Measurements from ENCODE around the gene TMEM200C. TPM values are rescaled to one million over a fixed set of nuclear protein-coding genes. Genes with fewer than 3 reads are reported as not detected.
A peak's percentile ranks its signal among the peaks of the same experiment; 100 is the strongest.

The TMEM200C gene
- total and polyA plus RNA-seq, 10 of the 15 experiments (the other 5 are each of a cell fraction or from before 2014, with no cell fraction given): not detected

DNA sequence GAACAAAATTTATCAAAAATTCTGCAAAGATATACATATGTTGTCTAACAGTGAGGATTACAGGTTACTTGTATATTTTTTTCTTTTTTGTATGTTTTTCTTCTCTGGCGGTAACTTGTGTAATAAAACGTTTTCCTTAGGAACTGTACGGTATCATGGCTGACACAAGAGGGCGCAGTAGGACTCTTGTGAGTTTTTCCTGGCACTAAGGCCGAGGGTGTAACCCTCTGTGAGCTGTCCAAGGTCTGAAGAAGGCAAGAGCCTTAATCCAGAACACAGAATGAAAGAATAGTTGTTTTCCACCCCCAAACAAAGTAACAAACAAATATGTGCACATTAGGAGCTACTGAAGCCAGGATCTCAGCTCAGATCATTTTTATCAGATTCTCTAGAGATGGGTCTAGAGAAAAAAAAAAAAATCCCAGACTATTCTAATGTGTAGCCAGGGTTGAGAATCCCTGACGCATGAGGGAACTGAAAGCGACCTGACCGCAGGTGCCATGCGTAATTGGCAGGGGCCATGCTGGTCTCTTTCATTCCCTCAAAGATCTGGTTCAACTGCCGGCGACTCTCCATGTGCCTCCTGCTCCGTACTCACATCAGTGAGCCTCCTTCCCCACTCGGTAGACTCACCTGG, 27.0 kb downstream of the TMEM200C start:
- Histone ChIP-seq H3K4me2 (ENCODE audit: control insufficient read depth, insufficient read depth) (no peak overlapping the region), H3K36me3 (ENCODE audit: control insufficient read depth in 2 of 2, insufficient read depth in 2 of 2, low read length in 1 of 2) (no peaks in the 10 kb centered on the region), H3K79me2 (ENCODE audit: control insufficient read depth, insufficient read depth, low read length) (no peaks in the 10 kb centered on the region), H3K4me3 (no peak overlapping the region), H3K4me1 (ENCODE audit: control insufficient read depth, insufficient read depth, low read length) (no peaks in the 10 kb centered on the region), H3K27me3 (replicated peaks in 1 of 2; ENCODE audit: control insufficient read depth in 2 of 2, insufficient read depth in 2 of 2, low read length in 1 of 2) (no peaks in the 10 kb centered on the region), H3K27ac (ENCODE audit: control insufficient read depth, insufficient read depth) (no peak overlapping the region), H3K9ac (ENCODE audit: control insufficient read depth, insufficient read depth, low read length) (no peak overlapping the region), H2AFZ (ENCODE audit: control insufficient read depth, low read depth, low read length) (no peak overlapping the region), H3K9me3 (replicated peaks; ENCODE audit: control insufficient read depth, insufficient read depth, low read length) (no peaks in the 10 kb centered on the region), H4K20me1 (ENCODE audit: control insufficient read depth, insufficient read depth) (no peaks in the 10 kb centered on the region)
- POLR2A ChIA-PET: no interaction called here
- CTCF ChIA-PET: interaction anchor here (0.6 to 5.6 kb wide), 7 partner anchors 10 to 1018 kb away, joined by 3 to 37 read pairs (median 4); no protein-coding TSS in a partner anchor
- RAD21 ChIA-PET (ENCODE audit: unreplicated experiment): interaction anchor here (0.6 to 1.6 kb wide), 4 partner anchors 350 to 1018 kb away, joined by 3 to 11 read pairs (median 4); no protein-coding TSS in a partner anchor
- SMC1A ChIA-PET (ENCODE audit: uncharacterized antibody, unreplicated experiment): interaction anchor here (0.5 to 3.6 kb wide), 4 partner anchors 11 to 654 kb away, joined by 3 to 18 read pairs (median 3); no protein-coding TSS in a partner anchor
- ATAC-seq (peak; percentile 93), FAIRE-seq (peak; percentile 35), DNase-seq (ENCODE audit: low read depth, low spot score) (peak; percentile 16)
- in situ Hi-C loops (cut with MboI) (loop anchor here (10.0 kb wide), 1 partner anchor 1016 kb away; no protein-coding TSS in a partner anchor), intact Hi-C loops (cut with micrococcal nuclease; ENCODE audit: unreplicated experiment) (loop anchor here (1.0 to 5.0 kb wide), 2 partner anchors 654 to 1019 kb away; no protein-coding TSS in a partner anchor)
- WGBS (ENCODE audit: insufficient coverage, insufficient replicate concordance, low lambda C conversion rate, missing lambda C conversion rate): 17% methylated on average over 13 of the region's 13 CpGs
- BruUV-seq (replicated peaks): no TSS peak
- TF ChIP-seq, protein P1, sequence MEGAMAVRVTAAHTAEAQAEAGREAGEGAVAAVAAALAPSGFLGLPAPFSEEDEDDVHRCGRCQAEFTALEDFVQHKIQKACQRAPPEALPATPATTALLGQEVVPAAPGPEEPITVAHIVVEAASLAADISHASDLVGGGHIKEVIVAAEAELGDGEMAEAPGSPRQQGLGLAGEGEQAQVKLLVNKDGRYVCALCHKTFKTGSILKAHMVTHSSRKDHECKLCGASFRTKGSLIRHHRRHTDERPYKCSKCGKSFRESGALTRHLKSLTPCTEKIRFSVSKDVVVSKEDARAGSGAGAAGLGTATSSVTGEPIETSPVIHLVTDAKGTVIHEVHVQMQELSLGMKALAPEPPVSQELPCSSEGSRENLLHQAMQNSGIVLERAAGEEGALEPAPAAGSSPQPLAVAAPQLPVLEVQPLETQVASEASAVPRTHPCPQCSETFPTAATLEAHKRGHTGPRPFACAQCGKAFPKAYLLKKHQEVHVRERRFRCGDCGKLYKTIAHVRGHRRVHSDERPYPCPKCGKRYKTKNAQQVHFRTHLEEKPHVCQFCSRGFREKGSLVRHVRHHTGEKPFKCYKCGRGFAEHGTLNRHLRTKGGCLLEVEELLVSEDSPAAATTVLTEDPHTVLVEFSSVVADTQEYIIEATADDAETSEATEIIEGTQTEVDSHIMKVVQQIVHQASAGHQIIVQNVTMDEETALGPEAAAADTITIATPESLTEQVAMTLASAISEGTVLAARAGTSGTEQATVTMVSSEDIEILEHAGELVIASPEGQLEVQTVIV (IDR thresholded peaks at IDR 0.05; ENCODE audit: borderline replicate concordance, partially characterized antibody): no peak
- TF ChIP-seq, protein P2, sequence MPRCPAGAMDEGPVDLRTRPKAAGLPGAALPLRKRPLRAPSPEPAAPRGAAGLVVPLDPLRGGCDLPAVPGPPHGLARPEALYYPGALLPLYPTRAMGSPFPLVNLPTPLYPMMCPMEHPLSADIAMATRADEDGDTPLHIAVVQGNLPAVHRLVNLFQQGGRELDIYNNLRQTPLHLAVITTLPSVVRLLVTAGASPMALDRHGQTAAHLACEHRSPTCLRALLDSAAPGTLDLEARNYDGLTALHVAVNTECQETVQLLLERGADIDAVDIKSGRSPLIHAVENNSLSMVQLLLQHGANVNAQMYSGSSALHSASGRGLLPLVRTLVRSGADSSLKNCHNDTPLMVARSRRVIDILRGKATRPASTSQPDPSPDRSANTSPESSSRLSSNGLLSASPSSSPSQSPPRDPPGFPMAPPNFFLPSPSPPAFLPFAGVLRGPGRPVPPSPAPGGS (IDR thresholded peaks at IDR 0.05; ENCODE audit: borderline replicate concordance, insufficient read depth, low read depth, low read length, poor library complexity, severe bottlenecking): no peak
- TF ChIP-seq SPI1 (IDR thresholded peaks at IDR 0.05; ENCODE audit: borderline replicate concordance, insufficient read depth, low read depth, low read length): peak; percentile 20; the same call in 1 of the 2 replicates
- no peak for TF ChIP-seq DPF2 (IDR thresholded peaks at IDR 0.05)
- TF ChIP-seq YY1 (IDR thresholded peaks at IDR 0.05; ENCODE audit: low read depth, low read length): peak; percentile 59; the same call in 1 of the 2 replicates
- TF ChIP-seq, protein P3, sequence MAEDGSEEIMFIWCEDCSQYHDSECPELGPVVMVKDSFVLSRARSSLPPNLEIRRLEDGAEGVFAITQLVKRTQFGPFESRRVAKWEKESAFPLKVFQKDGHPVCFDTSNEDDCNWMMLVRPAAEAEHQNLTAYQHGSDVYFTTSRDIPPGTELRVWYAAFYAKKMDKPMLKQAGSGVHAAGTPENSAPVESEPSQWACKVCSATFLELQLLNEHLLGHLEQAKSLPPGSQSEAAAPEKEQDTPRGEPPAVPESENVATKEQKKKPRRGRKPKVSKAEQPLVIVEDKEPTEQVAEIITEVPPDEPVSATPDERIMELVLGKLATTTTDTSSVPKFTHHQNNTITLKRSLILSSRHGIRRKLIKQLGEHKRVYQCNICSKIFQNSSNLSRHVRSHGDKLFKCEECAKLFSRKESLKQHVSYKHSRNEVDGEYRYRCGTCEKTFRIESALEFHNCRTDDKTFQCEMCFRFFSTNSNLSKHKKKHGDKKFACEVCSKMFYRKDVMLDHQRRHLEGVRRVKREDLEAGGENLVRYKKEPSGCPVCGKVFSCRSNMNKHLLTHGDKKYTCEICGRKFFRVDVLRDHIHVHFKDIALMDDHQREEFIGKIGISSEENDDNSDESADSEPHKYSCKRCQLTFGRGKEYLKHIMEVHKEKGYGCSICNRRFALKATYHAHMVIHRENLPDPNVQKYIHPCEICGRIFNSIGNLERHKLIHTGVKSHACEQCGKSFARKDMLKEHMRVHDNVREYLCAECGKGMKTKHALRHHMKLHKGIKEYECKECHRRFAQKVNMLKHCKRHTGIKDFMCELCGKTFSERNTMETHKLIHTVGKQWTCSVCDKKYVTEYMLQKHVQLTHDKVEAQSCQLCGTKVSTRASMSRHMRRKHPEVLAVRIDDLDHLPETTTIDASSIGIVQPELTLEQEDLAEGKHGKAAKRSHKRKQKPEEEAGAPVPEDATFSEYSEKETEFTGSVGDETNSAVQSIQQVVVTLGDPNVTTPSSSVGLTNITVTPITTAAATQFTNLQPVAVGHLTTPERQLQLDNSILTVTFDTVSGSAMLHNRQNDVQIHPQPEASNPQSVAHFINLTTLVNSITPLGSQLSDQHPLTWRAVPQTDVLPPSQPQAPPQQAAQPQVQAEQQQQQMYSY (CRISPR knock-in tag; IDR thresholded peaks at IDR 0.05): no peak
- peak; percentile 97 for TF ChIP-seq RAD21 (IDR thresholded peaks at IDR 0.05; ENCODE audit: insufficient read depth, low read depth, low read length)
- no peak for TF ChIP-seq SIN3A (IDR thresholded peaks at IDR 0.05; ENCODE audit: low read depth, low read length)
- TF ChIP-seq, protein P4, sequence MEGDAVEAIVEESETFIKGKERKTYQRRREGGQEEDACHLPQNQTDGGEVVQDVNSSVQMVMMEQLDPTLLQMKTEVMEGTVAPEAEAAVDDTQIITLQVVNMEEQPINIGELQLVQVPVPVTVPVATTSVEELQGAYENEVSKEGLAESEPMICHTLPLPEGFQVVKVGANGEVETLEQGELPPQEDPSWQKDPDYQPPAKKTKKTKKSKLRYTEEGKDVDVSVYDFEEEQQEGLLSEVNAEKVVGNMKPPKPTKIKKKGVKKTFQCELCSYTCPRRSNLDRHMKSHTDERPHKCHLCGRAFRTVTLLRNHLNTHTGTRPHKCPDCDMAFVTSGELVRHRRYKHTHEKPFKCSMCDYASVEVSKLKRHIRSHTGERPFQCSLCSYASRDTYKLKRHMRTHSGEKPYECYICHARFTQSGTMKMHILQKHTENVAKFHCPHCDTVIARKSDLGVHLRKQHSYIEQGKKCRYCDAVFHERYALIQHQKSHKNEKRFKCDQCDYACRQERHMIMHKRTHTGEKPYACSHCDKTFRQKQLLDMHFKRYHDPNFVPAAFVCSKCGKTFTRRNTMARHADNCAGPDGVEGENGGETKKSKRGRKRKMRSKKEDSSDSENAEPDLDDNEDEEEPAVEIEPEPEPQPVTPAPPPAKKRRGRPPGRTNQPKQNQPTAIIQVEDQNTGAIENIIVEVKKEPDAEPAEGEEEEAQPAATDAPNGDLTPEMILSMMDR (IDR thresholded peaks at IDR 0.05 in 2 of 3, conservative IDR thresholded peaks at IDR 0.05 in 1 of 3; ENCODE audit: control insufficient read depth in 2 of 3, extremely low read depth in 1 of 3, insufficient read depth in 1 of 3, low read depth in 3 of 3, low read length in 3 of 3): peak; percentile 69 to 87 (median 79)
- TF ChIP-seq POLR2AphosphoS2 (IDR thresholded peaks at IDR 0.05; ENCODE audit: low read depth, low read length): no peak
- peak; percentile 96 for TF ChIP-seq SMC3 (IDR thresholded peaks at IDR 0.05; ENCODE audit: borderline replicate concordance, low read length)
- no peak for TF ChIP-seq NR2C1 (IDR thresholded peaks at IDR 0.05)
- TF ChIP-seq TCF12 (IDR thresholded peaks at IDR 0.05; ENCODE audit: low read depth, low read length): no peak

All from GM12878 (cell line).